Peyer's patch (tissue), 4 donors: ENCODE measurements around the gene FLT4.

Source experiments
- CTCF ChIP-seq, 6 experiments: fragments of 450-650 bp in 4 of 6; fragments of 200-600 bp in 2 of 6; sonication (generic) in 1 of 6; IDR thresholded peaks; one replicate each; pipeline ENCODE4 v1.5.1; 2017 to 2019; ENCODE audit warnings: antibody characterized with exemption in 6 of 6, mild to moderate bottlenecking in 3 of 6, moderate library complexity in 1 of 6
- POLR2A ChIP-seq, 2 donors: fragments of 450-650 bp; IDR thresholded peaks; one replicate each; pipeline ENCODE4 v1.5.1; 2017; ENCODE audit warnings: antibody characterized with exemption in 2 of 2, mild to moderate bottlenecking in 2 of 2, moderate library complexity in 2 of 2

GRCh38 chr5:180696116-180696515 lies 46.7 kb upstream of the FLT4 start:
- TF ChIP-seq CTCF (IDR thresholded peaks at IDR 0.05) (no peak), POLR2A (IDR thresholded peaks at IDR 0.05) (no peak)
